ENCODE measurements around the gene PTPRN2. TPM values are rescaled to one million over a fixed set of nuclear protein-coding genes. Genes with fewer than 3 reads are reported as not detected.

Gene PTPRN2
- total and polyA plus RNA-seq, 2 of the 8 experiments (the other 6 are each of a cell fraction or from before 2014, with no cell fraction given): 2.6 to 4.5 TPM

- Histone ChIP-seq H2BK20ac (ENCODE audit: low read length) (no peak overlapping the region), H3K18ac (ENCODE audit: extremely low read depth, low read length) (no peak overlapping the region), H3K27me3 (replicated peaks in 1 of 4; ENCODE audit: control insufficient read depth in 3 of 4, extremely low read depth in 1 of 4, insufficient read depth in 3 of 4, low read length in 3 of 4) (peaks cover 0 to 2% (median 0%) of the 10 kb centered on the region in 4 experiments; a peak in 2 of 7 replicates), H3K4me2 (ENCODE audit: insufficient read depth in 1 of 2, low read depth in 2 of 2, low read length in 2 of 2) (no peak overlapping the region), H3K56ac (replicated peaks; ENCODE audit: insufficient read length, low read depth, low read length) (no peak overlapping the region), H2BK120ac (replicated peaks; ENCODE audit: low read depth, low read length) (no peak overlapping the region), H3K23ac (ENCODE audit: insufficient read length) (no peak overlapping the region), H3K27ac (ENCODE audit: low read depth, low read length) (no peak overlapping the region), H2AFZ (ENCODE audit: low read length) (no peak overlapping the region), H3K23me2 (ENCODE audit: low read depth, low read length) (no peaks in the 10 kb centered on the region; the same call in 1 of the 2 replicates), H3K4me3 (ENCODE audit: extremely low read depth in 1 of 4, insufficient read depth in 2 of 4, low read depth in 3 of 4, low read length in 4 of 4) (no peak overlapping the region), H3K14ac (ENCODE audit: insufficient read length) (no peak overlapping the region), H2AK5ac (ENCODE audit: low read depth, low read length) (no peak overlapping the region), H4K8ac (ENCODE audit: extremely low read depth, insufficient read depth, low read length) (no peak overlapping the region), H4K20me1 (replicated peaks in 1 of 2; ENCODE audit: control insufficient read depth in 1 of 2, insufficient read depth in 2 of 2, low read length in 2 of 2) (peaks cover 0 to 2% of the 10 kb centered on the region in 2 experiments), H3K9me3 (ENCODE audit: insufficient read depth in 2 of 2, low read depth in 1 of 2, low read length in 1 of 2) (peaks cover 4 to 13% of the 10 kb centered on the region in 2 experiments; a peak in 2 of 4 replicates), H4K91ac (replicated peaks; ENCODE audit: insufficient read length, low read length) (no peak overlapping the region), H3K9ac (replicated peaks in 1 of 4; ENCODE audit: extremely low read depth in 1 of 4, low read depth in 3 of 4, low read length in 3 of 4) (no peak overlapping the region), H3K4ac (replicated peaks; ENCODE audit: insufficient read length, low read depth, low read length) (no peak overlapping the region), H3K36me3 (ENCODE audit: control insufficient read depth in 2 of 4, insufficient read depth in 4 of 4, low read length in 3 of 4) (no peaks in the 10 kb centered on the region), H2BK5ac (ENCODE audit: low read depth, low read length) (no peak overlapping the region), H3K79me2 (ENCODE audit: control insufficient read depth in 1 of 2, insufficient read depth in 2 of 2, low read length in 2 of 2) (no peaks in the 10 kb centered on the region), H3K79me1 (ENCODE audit: low read depth, low read length) (no peaks in the 10 kb centered on the region), H2BK15ac (ENCODE audit: low read length) (no peak overlapping the region), H4K5ac (ENCODE audit: insufficient read length, low read depth, low read length) (no peak overlapping the region), H2BK12ac (ENCODE audit: low read depth, low read length) (no peak overlapping the region), H3K4me1 (replicated peaks in 1 of 4; ENCODE audit: control insufficient read depth in 3 of 4, insufficient read depth in 4 of 4, low read length in 3 of 4) (peaks cover 0 to 9% (median 4%) of the 10 kb centered on the region in 4 experiments; a peak in 3 of 7 replicates)
- WGBS, 2 experiments (ENCODE audit: extremely low coverage in 1 of 2, insufficient coverage in 1 of 2, insufficient read length in 1 of 2, insufficient replicate concordance in 2 of 2, low coverage in 1 of 2, low lambda C conversion rate in 2 of 2, missing lambda C conversion rate in 1 of 2): 91% methylated on average over 11 of the region's 11 CpGs; no CpG with 5 or more reads in 1 of the 2 experiments
- CTCF ChIA-PET (ENCODE audit: partially characterized antibody): no interaction called here
- FAIRE-seq: no peak
- TF ChIP-seq MAX (IDR thresholded peaks at IDR 0.05) (no peak), RAD21 (IDR thresholded peaks at IDR 0.05 in 1 of 2, conservative IDR thresholded peaks at IDR 0.05 in 1 of 2; ENCODE audit: low read depth in 2 of 2, low read length in 2 of 2) (no peak), MAFK (IDR thresholded peaks at IDR 0.05; ENCODE audit: low read depth, low read length) (no peak), YY1 (IDR thresholded peaks at IDR 0.05; ENCODE audit: low read depth, low read length) (no peak), PHF8 (conservative IDR thresholded peaks at IDR 0.05; ENCODE audit: low read depth, low read length) (no peak), SP2 (IDR thresholded peaks at IDR 0.05; ENCODE audit: low read length) (no peak), HDAC2 (IDR thresholded peaks at IDR 0.05; ENCODE audit: borderline replicate concordance in 1 of 2, low read depth in 2 of 2, low read length in 2 of 2) (no peak), RBBP5 (IDR thresholded peaks at IDR 0.05; ENCODE audit: borderline replicate concordance, low read depth, low read length) (no peak), SP4 (IDR thresholded peaks at IDR 0.05; ENCODE audit: low read length) (no peak), RXRA (IDR thresholded peaks at IDR 0.05; ENCODE audit: insufficient read depth, low read depth, low read length) (no peak), JUND (IDR thresholded peaks at IDR 0.05; ENCODE audit: low read length) (no peak)
- POLR2A ChIA-PET (ENCODE audit: partially characterized antibody): interaction anchor here (0.8 kb wide), 1 partner anchor 128 kb away, joined by 3 read pairs; no protein-coding TSS in a partner anchor
- no peak for DNase-seq (ENCODE audit: low read depth in 1 of 2, low spot score in 2 of 2)
These were observed 1022.4 kb downstream of the PTPRN2 start for GRCh38 chr7:157565201-157565626.

Measured in H1 (cell line).